Amniotic epithelial cell (primary cell): ENCODE data around the gene LGALS7.
"Not testable (repeated sequence)": the region's sequence is repeated elsewhere in the genome, so short reads cannot be mapped to it uniquely, and the experiment has no call there.

Experiments
- DNase-seq: peaks from one replicate; pipeline ENCODE4 v3.0.0-alpha.2; 2010; ENCODE audit warnings: low read depth

LGALS7 gene

DNA sequence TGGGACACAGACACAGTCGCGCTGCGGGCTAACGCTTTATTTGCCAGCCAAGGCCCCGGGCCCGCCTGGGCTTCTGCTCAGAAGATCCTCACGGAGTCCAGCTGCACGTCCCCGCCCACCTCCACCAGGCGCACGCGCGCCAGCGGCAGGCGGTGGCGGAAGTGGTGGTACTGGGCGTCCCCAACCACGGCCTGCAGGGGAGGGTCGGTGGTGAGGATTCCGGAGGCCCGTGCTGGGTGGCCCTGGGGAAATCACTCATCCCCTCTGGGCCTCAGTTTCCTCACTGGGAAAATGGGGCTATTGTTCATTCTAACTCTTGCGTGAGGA lies 2.4 kb downstream of the LGALS7 start:
- DNase-seq = not testable (repeated sequence)

DNA sequence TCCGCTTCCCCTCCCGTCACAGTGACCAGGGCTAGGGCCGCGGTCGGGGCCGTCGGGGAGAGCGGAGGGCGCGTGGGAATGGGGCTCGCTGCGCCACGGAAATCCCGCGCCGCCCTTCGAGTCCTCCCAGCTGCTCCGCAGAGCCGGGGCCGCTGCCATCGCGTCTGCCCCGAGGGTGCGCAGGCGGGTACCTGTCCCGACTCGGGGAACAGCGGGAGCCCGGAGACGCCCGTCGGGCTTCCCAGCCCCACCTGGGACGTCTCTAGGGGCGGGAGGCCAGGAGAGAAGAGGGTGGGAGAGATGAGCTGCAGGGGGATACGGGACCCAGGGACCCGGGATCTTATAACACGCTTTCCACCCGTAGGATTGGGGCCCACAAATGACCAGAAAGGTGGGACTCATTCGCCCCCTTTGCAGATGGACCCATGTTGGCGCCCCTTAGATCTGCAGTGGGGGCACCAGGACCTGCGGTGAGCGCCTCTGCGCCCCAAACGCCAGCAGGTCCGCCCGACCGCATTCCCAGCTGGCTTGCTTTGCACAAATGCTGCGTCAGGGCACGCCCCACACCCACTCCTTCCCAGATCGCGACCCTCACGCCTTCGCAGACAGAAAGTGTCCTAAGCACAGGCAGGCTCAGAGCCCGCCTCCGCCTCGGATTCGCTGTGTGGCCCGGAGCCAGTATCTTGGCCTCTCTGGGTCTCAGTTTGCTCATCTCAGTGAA lies 2.9 kb downstream of the LGALS7 start:
- DNase-seq = not testable (repeated sequence)

DNA sequence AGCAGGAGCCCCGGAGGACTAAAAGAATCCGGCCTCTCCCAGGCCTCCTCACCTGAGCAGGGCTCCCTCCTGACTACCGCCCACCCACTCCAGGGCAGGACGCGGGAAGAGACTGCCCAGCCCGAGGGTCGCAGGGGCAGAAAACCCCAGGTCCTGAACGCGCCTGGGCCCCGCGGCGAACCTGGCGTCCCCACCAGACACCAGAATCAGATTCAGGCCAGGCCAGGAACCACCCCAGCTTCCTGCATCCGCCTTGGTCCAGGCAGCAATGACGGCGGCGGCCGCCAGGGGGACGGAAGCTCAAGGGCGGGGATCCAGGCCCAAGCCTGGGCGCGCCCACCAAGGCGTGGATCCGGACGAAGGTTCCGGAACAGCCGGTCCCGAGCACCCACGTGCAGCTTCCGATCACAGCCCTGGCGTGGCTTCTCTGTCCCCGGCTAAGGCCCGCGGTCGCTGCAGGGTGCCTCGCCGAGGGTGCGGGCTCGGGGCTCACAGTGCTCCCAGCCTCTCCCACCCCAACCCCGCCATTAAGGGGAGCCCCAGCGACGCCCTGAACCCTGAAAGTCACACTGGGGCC lies 3.6 kb downstream of the LGALS7 start:
- DNase-seq = peak; percentile 64

DNA sequence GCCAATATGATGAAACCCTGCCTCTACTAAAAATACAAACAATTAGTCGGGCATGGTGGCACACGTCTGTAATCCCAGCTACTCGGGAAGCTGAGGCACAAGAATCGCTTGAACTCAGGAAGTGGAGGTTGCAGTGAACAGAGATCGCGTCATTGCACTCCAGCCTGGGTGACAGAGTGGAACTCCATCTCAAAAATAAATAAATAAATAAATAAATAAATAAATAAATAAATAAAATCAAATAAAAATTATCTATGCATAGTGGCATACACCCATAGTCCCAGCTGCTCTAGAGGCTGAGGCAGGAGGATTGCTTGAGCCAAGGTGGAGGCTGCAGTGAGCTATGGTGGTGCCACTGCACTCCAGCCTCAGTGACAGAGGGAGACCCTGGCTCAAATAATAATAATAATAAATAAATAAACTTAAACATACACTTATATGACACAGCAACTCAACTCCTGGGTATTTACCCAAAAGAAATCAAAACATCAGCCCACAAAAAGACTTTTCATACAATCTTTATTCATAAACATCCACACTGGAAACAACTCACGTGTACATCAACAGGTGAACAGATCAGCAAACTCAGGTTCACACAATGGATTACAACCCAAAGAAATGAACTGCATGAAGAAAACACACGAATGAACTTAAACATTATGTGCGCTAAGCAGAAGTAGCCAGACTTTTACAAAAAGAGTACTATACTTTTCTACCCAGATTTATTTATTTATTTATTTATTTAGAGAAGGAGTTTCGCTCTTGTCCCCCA lies 6.9 kb downstream of the LGALS7 start:
- no peak for DNase-seq

DNA sequence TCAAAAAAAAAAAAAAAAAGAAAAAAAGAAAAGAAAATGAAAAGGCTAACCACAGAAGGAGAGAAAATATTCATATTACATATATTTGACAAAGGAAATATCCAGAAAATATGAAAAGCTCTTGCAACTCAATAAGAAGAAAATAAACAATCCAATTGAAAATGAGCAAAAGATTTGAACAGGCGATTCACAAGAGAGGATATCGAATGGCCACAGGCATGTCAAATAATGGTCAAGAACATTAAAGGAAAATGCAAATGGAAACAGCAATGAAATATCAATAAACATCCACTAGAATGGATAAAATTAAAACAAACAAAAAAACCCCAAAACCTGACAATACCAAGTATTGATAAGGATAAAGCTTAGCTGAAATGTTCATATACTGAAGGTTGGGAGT lies 8.1 kb downstream of the LGALS7 start:
- no peak for DNase-seq

DNA sequence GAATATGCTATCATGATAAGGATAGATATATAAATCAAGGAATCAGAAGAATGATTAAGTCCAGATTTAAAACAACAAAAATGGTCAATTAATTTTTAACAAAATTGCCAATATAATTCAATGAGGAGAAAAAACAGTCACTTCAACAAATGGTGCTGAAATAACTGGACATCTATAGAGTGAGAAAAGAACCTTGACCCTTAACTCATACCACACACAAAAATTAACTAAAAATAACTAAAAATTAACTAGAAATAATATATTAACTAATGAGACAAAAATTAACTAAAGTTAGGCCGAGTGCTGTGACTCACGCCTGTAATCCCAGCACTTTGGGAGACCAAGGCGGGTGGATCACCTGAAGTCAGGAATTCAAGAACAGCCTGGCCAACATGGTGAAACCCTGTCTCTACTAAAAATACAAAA lies 9.5 kb downstream of the LGALS7 start:
- DNase-seq = no peak

DNA sequence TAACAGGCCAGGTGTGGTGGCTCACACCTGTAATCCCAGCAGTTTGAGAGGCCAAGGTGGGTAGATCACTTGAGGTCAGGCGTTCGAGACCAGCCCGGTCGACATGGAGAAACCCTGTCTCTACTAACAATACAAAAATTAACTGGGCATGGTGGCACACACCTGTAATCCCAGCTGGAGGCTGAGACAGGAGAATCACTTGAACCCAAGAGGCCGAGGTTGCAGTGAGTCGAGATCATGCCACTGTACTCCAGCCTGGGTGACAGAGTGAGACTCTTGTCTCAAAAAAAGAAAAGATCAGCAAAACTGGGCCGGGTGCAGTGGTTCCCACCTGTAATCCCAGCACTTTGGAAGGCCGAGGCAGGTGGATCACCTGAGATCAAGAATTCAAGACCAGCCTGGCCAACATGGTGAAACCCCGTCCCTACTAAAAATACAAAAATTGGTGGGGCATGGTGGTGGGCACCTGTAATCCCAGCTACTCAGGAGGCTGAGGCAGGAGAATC lies 11.4 kb downstream of the LGALS7 start:
- DNase-seq = not testable (repeated sequence)

DNA sequence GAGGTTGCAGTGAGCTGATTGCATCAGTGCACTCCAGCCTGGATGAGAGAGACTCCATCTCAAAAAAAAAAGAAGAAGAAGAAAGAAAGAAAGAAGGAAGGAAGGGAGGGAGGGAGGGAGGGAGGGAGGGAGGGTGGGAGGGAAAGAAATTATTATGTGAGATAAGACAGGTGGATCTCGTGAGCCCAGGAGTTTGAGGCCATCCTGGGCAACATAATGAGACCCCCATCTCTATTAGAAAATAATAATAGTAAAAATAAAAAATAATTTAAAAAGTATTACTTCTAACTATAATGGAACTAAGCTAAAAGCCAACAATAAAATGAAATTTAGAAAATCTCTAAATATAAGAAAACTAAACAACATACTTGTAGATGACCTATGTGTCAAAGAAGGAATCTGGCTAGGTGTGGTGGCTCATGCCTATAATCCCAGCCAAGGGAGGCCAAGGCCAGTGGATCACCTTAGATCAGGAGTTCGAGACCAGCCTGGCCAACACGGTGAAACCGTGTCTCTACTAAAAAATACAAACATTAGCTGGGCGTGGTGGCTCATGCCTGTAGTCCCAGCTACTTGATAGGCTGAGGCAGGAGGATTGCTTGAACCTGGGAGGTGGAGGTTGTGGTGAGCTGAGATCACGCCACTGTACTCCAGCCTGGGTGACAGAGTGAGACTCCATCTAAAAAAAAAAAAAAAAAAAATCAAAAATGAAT lies 12.4 kb downstream of the LGALS7 start:
- DNase-seq = not testable (repeated sequence)

DNA sequence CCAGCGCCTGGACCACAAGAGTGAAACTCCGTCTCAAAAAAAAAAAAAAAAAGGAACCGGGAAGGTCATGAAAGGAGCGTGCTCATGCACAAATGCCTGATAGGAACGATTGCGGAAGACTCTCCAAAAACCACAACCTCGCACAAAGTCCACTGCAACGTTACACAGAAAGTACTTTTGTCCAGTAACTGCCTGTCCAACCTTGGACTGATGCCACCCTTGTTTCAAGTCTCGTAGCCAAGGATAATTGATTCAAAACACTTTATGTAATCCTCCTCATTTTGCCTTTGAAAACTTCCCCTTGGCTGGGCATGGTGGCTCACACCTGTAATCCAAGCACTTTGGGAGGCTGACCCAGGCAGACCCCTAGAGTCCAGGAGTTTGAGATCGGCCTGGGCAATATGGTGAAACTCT lies 13.7 kb downstream of the LGALS7 start:
- peak; percentile 39 for DNase-seq

DNA sequence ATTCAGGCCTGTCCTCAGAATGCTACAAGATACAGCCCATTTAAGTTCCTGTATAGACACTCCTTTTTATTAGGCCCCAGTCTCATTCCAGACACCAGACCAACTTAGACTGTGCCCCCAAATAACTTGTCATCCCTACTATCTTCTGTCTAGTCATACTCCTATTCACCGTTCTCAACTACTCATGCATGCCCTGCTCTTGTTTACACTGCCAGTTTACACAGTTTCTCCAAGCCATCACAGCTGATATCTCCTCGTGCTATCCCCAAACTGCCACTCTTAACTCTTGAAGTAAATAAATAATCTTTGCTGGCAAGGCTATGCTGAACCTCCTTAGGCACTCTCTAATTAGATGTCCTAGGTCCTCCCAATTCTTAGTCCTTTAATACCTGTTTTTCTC lies 19.1 kb downstream of the LGALS7 start:
- DNase-seq = not testable (repeated sequence)

DNA sequence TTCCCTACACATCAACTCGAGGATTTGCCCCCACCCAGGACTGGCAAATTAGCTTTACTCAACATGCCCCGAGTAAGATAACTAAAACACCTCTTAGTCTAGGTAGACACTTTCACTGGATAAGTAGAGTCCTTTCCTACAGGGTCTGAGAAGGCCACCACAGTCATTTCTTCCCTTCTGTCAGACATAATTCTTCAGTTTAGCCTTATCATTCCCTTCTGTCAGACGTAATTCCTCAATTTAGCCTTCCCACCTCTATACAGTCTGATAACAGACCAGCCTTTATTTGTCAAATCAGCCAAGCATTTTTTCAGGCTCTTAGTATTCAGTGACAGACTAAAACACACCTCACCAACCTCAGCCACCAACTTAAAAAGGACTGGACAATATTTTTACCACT lies 19.5 kb downstream of the LGALS7 start:
- DNase-seq = not testable (repeated sequence)

DNA sequence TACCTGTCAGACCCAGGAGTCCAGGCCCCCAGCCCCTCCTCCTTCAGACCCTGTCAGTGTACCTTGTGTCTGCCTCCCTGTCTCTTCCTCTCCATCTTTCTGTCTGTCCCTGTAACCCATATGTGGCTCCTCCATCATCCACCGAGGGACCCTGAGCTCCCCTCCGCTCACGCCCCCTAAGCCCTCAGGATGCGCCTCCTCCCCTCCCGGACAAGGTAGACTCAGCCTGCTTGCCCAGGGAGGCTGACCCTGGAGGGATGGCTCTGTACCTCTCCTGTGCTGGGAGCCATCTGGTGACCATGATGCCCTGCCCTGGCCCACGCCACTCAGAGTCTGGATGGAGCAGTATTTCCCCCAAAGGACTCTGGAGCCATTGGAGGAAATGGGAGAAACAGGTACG lies 28.0 kb downstream of the LGALS7 start:
- DNase-seq = no peak

DNA sequence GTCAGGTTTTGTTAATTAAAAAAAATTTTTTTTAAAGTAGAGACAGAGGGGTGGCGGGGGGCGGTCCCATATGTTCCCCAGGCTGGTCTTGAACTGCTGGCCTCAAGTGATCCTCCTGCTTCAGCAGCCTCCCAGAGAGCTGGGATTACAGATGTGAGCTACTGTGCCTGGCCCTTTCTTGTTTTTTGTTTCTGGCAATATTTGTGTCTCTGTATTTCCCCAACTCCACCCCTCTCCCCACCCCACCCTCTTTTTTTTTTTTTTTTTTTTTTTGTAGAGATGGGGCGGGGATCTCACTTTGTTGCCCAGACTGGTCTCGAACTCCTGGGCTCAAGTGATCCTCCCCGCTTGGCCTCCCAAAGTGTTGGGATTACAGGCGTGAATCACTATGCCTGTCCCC lies 28.4 kb downstream of the LGALS7 start:
- no peak for DNase-seq

DNA sequence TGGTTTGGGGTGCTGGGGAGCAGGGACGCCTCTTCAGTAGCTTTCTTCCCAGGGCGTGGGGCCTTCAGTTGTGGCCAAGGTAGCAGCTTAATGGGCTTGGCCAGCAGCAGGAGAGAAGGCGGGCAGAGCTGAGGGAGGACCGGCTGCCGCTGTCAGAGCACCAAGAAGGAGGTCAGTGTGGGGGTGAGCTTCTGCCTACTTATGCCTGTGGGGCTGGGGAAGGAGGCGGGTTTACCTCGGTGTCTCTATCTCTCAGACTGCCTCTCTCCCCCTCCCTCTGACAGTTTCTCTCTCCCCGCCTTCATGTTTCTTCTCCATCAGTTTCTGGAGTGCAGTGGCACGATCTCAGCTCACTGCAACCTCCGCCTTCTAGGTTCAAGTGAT lies 29.0 kb downstream of the LGALS7 start, which contains the start of gene CAPN12:
CAPN12 (minus strand) TSS at position 177 of the 384 bp plus-strand sequence. CDS start 309 bp downstream, outside the sequence.
- no peak for DNase-seq

DNA sequence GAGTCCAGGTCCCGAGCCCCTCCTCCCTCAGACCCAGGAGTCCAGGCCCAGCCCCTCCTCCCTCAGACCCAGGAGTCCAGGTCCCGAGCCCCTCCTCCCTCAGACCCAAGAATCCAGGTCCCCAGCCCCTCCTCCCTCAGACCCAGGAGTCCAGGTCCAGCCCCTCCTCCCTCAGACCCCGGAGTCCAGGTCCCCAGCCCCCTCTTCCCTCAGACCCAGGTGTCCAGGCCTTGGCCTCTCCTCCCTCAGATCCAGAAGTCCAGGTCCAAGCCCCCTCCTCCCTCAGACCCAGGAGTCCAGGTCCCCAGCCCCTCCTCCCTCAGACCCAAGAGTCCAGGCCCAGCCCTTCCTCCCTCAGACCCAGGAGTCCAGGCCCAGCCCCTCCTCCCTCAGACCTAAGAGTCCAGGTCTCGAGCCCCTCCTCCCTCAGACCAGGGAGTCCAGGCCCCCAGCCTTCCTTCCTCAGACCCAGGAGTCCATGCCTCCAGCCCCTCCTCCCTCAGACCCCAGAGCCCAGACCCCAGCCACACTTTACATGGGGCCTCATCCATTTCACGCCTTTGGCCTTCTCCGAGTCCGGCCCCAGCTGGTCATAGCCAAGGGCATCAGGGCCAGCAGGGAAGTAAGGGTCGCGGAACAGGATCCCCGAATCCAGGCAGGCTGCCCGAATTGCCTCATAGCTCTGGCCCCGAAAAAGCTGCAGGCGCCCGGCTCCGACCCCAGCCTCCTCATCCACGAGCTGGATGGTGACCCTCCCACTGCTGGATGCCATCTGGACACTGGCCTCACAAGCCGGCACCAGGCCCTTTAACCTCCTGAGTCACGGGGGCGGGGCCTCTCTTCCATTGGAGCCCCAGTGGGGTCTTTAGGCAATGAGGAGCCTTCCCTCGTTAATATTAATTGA lies 29.7 kb downstream of the LGALS7 start:
- no peak for DNase-seq

DNA sequence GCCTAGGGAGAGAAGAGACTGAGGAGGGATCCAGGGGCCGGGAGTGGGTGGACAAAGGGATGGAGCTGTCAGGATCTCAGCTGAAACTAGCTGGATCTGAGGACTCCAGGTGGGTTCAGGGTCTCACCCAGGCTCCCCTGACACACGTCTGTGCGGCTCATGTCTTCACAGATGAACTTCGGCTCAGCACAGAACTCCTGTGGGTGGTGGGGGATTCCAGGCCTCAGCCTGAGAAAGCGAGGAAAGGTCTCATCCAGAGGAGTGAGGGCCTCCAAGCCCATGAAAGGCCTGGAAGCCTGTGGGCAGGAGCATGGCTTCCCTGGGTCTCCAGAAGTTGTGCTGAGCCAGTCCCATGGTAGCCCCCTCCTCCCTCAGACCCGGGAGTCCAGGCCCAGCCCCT lies 30.4 kb downstream of the LGALS7 start:
- DNase-seq = no peak

DNA sequence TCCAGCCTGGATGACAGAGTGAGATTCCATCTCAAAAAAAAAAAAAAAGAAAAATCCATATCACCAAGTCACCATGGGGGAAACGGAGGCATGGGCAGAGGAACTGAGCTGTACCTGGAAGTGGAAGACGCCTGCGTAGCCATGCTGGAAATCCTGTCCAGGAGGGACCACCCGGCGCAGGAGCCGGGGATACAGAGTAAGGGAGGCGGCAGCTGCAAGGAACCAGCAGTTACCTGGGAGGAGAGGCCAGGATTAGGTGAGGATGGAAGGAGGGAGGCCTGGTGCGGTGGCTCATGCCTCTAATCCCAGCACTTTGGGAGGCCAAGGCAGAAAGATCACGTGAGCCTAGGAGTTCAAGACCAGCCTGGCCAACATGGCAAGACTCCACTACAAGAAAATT lies 31.0 kb downstream of the LGALS7 start:
- no peak for DNase-seq

DNA sequence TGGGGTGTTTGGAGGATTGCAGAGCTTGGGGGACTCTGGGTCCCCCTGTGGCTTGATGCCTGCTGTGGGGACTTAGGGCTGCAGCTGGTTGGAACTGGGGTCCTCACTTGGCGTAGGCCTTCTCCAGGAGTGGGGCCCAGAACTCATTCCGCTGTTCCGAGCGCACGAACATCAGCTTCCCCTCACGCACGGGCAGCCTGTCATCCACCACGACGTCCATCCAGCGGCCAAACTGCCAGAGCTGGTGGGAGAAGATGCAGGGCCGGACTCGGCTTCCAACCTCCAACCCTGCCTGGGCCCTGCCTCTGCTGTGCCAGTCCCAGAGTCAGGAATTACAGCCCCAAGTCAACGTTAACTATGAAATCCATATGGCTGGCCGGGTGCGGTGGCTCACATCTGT lies 31.6 kb downstream of the LGALS7 start:
- no peak for DNase-seq

DNA sequence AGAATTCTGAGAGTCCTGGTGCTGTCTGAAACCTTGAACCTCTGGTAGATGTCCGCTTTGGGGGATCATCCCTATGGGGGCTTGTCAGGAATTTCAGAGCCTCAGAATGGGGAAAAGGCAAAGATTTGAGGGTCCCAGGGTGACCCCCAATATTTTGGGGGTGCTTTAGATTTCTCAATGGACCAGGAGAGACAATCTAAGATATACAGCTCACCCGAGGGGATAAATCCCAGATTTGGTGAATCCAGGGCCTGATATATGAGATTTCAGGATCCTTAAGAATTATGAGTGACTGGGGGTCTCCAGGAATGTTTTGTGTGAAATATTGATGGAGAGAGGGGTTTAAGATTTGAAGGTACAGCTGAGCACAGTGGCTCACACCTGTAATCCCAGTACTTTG lies 32.4 kb downstream of the LGALS7 start:
- DNase-seq = no peak

DNA sequence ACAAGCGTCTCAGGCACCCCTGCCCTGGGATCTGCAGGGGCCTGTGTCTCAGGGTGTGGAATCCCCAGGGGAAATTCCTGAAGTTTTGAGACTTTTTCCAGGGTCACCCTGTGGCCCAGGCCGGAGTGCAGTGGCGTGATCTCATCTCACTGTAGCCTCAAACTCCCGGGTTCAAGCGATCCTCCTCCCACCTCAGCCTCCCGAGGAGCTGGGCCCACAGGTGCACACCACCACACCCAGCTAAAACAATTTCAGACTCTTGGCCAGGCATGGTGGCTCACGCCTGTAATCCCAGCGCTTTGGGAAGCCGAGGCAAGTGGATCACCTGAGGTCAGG lies 33.1 kb downstream of the LGALS7 start:
- DNase-seq = no peak

DNA sequence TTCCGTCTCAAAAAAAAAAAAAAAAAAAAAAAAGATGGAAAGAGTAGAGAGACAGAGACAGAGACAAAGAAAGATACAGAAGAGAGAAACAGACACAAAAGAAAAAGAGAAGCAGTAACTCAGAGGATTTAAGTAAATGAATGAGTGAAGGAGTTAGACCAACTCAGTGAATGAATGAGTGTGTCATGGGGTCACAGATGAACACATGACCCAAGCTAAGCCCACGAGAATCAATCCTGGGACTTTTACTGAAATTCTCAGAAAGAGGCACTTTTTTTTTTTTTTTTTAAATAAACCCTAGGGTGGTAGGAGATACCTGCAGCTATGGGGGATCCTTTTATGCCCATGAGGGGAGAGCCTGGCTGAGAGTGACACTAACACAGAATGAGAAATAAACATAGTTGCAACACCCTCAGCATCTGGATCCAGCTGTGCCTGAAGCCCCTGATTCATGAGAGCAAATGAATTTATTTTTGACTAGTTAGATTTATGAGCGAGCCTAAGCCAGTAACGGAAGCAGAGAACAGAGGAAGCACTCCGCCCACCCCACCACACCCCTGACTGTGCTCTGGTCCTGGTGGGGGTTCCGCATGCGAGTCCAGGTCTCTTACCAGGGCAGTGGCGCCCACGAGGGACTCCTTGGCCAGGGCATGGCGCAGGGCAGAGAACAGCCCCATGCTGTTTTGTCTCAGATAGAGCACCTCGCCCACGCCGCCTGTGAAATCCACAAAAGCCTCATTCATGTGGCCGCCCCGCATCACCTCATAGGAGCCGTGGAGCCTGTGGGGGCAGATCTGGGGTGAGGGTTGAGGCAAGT lies 33.7 kb downstream of the LGALS7 start:
- DNase-seq = no peak
